Endodermal cell (in vitro differentiated cells): ENCODE measurements around the gene TXNRD3. TPM values are rescaled to one million over a fixed set of nuclear protein-coding genes. Genes with fewer than 3 reads are reported as not detected.

Experiments used
- DNase-seq: peaks from one replicate; pipeline ENCODE4 v3.0.0-alpha.2; 2017
- H3K27ac ChIP-seq: 2 replicates; pipeline ENCODE4 v1.5.1; 2013; ENCODE audit warnings: mild to moderate bottlenecking, low read depth, low read length, moderate library complexity
- H3K27me3 ChIP-seq: 2 replicates; pipeline ENCODE4 v1.6.1; 2013; ENCODE audit warnings: mild to moderate bottlenecking, low read length, moderate library complexity; ENCODE audit not compliant: insufficient read depth, control insufficient read depth, poor library complexity, severe bottlenecking
- H3K36me3 ChIP-seq: 2 replicates; pipeline ENCODE4 v1.7.0; 2013; ENCODE audit warnings: mild to moderate bottlenecking, low read length, moderate library complexity; ENCODE audit not compliant: control insufficient read depth, insufficient read depth
- H3K4me1 ChIP-seq: one replicate; pipeline ENCODE4 v1.7.0; 2013; ENCODE audit warnings: low read length; ENCODE audit not compliant: control insufficient read depth, insufficient read depth
- H3K4me3 ChIP-seq: 2 replicates; pipeline ENCODE4 v1.5.1; 2013; ENCODE audit warnings: mild to moderate bottlenecking, low read length, moderate library complexity
- H3K9ac ChIP-seq: 2 replicates; pipeline ENCODE4 v1.6.1; 2013; ENCODE audit warnings: mild to moderate bottlenecking, low read length, moderate library complexity; ENCODE audit not compliant: poor library complexity, severe bottlenecking; ENCODE audit errors: extremely low read depth
- H3K9me3 ChIP-seq: 2 replicates; pipeline ENCODE4 v1.6.1; 2013; ENCODE audit warnings: mild to moderate bottlenecking, low read length, moderate library complexity; ENCODE audit not compliant: control insufficient read depth
- H3K27ac Mint-ChIP-seq: 2 replicates; pipeline ENCODE4 v1.8.0; 2020; ENCODE audit warnings: mixed read lengths
- H3K27me3 Mint-ChIP-seq: 2 replicates; pipeline ENCODE4 v1.8.0; 2021; ENCODE audit warnings: mild to moderate bottlenecking, mixed read lengths; ENCODE audit not compliant: insufficient read depth
- H3K36me3 Mint-ChIP-seq: 2 replicates; pipeline ENCODE4 v1.8.0; 2020; ENCODE audit warnings: low read depth, mixed read lengths
- H3K4me1 Mint-ChIP-seq: 2 replicates; pipeline ENCODE4 v1.8.0; 2020; ENCODE audit warnings: mixed read lengths
- H3K4me3 Mint-ChIP-seq: 2 replicates; pipeline ENCODE4 v1.8.0; 2020; ENCODE audit warnings: mild to moderate bottlenecking, moderate library complexity, mixed read lengths
- H3K9me3 Mint-ChIP-seq: 2 replicates; pipeline ENCODE4 v1.8.0; 2020; ENCODE audit warnings: mild to moderate bottlenecking, mixed read lengths
- CTCF ChIP-seq: fragments of 200-600 bp; sonication (generic); conservative IDR thresholded peaks from 2 replicates; pipeline ENCODE4 v1.5.0; 2021; ENCODE audit warnings: antibody characterized with exemption, mild to moderate bottlenecking
- WGBS, 2 experiments: methylation state at CpG; one replicate each; pipeline versions ENCODE4 v1.1.5 to v1.1.7; 2013; ENCODE audit warnings: missing lambda C conversion rate in 2 of 2, mixed read lengths in 1 of 2; ENCODE audit not compliant: insufficient coverage in 1 of 2, insufficient read length in 1 of 2; 5-methylcytosine and 5-hydroxymethylcytosine counted together
- total RNA-seq, 2 donors: library from RNA; stranded (reverse); fragmentation: NEBNext Ultra II Directional in 1 of 2; extraction: Animal tissue kit (Norgen Biotek cat#: 25700) in 1 of 2; gene quantifications; 2 replicates in 1 of 2; 3 replicates in 1 of 2; pipeline ENCODE4 v1.2.1, GENCODE V29; 2021

Gene TXNRD3
- total RNA-seq, 2 donors from 2014 or later = 13.1 to 18.1 TPM

- TF ChIP-seq CTCF = no peak
- H3K4me1 ChIP-seq = no peaks in the 10 kb centered on the region
- Mint-ChIP-seq H3K27ac (no peak overlapping the region), H3K36me3 (no peaks in the 10 kb centered on the region), H3K9me3 (peaks cover 7% of the 10 kb centered on the region), H3K27me3 (peaks cover 2% of the 10 kb centered on the region), H3K4me3 (no peak overlapping the region), H3K4me1 (no peaks in the 10 kb centered on the region)
- WGBS, 2 experiments = 88% methylated on average over 1 of the region's 1 CpG; no CpG with 5 or more reads in 1 of the 2 experiments
- H3K9me3 ChIP-seq = no peaks in the 10 kb centered on the region
- peak; percentile 39 for DNase-seq
- no peaks in the 10 kb centered on the region for H3K36me3 ChIP-seq
- no peak overlapping the region for H3K27ac ChIP-seq
- H3K27me3 ChIP-seq = peaks cover 3% of the 10 kb centered on the region
- no peak overlapping the region for H3K4me3 ChIP-seq
- no peak overlapping the region for H3K9ac ChIP-seq
These were observed 16.6 kb upstream of the TXNRD3 start for GRCh38 chr3:126671521-126671920.

GRCh38 chr3:126668450-126669401 is 13.8 kb upstream of the TXNRD3 start:
- H3K27me3 Mint-ChIP-seq = no peaks in the 10 kb centered on the region
- H3K4me1 ChIP-seq = no peaks in the 10 kb centered on the region
- no peaks in the 10 kb centered on the region for H3K9me3 Mint-ChIP-seq
- H3K36me3 Mint-ChIP-seq = no peaks in the 10 kb centered on the region
- DNase-seq = peak; percentile 22
- no peak overlapping the region for H3K9ac ChIP-seq
- no peak overlapping the region for H3K4me3 Mint-ChIP-seq
- H3K27ac ChIP-seq = no peak overlapping the region
- TF ChIP-seq CTCF = no peak
- no peaks in the 10 kb centered on the region for H3K4me1 Mint-ChIP-seq
- H3K4me3 ChIP-seq = no peak overlapping the region
- no peaks in the 10 kb centered on the region for H3K27me3 ChIP-seq
- H3K36me3 ChIP-seq = no peaks in the 10 kb centered on the region
- 91% methylated on average over 6 to 13 of the region's 13 CpGs for WGBS, 2 experiments
- no peak overlapping the region for H3K27ac Mint-ChIP-seq
- no peaks in the 10 kb centered on the region for H3K9me3 ChIP-seq

GRCh38 chr3:126667631-126668449 is 12.9 kb upstream of the TXNRD3 start:
- Histone ChIP-seq H3K9ac (no peak overlapping the region), H3K27me3 (no peaks in the 10 kb centered on the region), H3K27ac (no peak overlapping the region), H3K9me3 (no peaks in the 10 kb centered on the region), H3K4me1 (no peaks in the 10 kb centered on the region), H3K4me3 (no peak overlapping the region), H3K36me3 (no peaks in the 10 kb centered on the region)
- Mint-ChIP-seq H3K36me3 (no peaks in the 10 kb centered on the region), H3K9me3 (no peaks in the 10 kb centered on the region), H3K27ac (no peak overlapping the region), H3K4me1 (no peaks in the 10 kb centered on the region), H3K4me3 (no peak overlapping the region), H3K27me3 (peaks cover 1% of the 10 kb centered on the region)
- WGBS, 2 experiments = 87 to 97% methylated on average over 6 to 15 of the region's 15 CpGs
- TF ChIP-seq CTCF = no peak
- DNase-seq = no peak
